Esophagus muscularis mucosa (tissue), 4 donors: ENCODE measurements around the gene NDUFAF8. TPM values are rescaled to one million over a fixed set of nuclear protein-coding genes. Genes with fewer than 3 reads are reported as not detected.

Experiments used
- DNase-seq: peaks from one replicate; pipeline ENCODE4 v3.0.0-alpha.2; 2017; ENCODE audit errors: extremely low spot score
- H3K27ac ChIP-seq, 4 donors: fragments of 200-600 bp; sonication (generic); replicated peaks in 1 of 4; 1 replicate in 3 of 4; 2 replicates in 1 of 4; pipeline ENCODE4 v1.5.1; 2016 to 2019; ENCODE audit warnings: mild to moderate bottlenecking in 1 of 4
- H3K27me3 ChIP-seq, 4 donors: fragments of 200-600 bp; sonication (generic); one replicate each; pipeline versions ENCODE4 v1.5.1 to v1.6.0; 2016 to 2019
- H3K36me3 ChIP-seq, 4 donors: fragments of 200-600 bp; sonication (generic); one replicate each; pipeline ENCODE4 v1.5.1; 2016 to 2019
- H3K4me1 ChIP-seq, 4 donors: fragments of 200-600 bp; sonication (generic); one replicate each; pipeline ENCODE4 v1.5.1; 2016 to 2019
- H3K4me3 ChIP-seq, 4 donors: fragments of 200-600 bp; sonication (generic); 1 replicate in 2 of 4; 2 replicates in 2 of 4; pipeline ENCODE4 v1.5.1; 2016 to 2019; ENCODE audit warnings: mild to moderate bottlenecking in 4 of 4, moderate library complexity in 1 of 4
- H3K9me3 ChIP-seq, 4 donors: fragments of 200-600 bp; sonication (generic); 1 replicate in 3 of 4; 2 replicates in 1 of 4; pipeline ENCODE4 v1.5.1; 2016 to 2019
- CTCF ChIP-seq, 3 experiments: fragments of 200-600 bp in 2 of 3; fragments of 450-650 bp in 1 of 3; sonication (generic) in 2 of 3; IDR thresholded peaks; one replicate each; pipeline ENCODE4 v1.5.1; 2017 to 2019; ENCODE audit warnings: antibody characterized with exemption in 3 of 3, mild to moderate bottlenecking in 2 of 3, moderate library complexity in 1 of 3
- EP300 ChIP-seq: sonication (generic); formaldehyde crosslinking; IDR thresholded peaks from one replicate; pipeline ENCODE4 v1.6.1; 2017; ENCODE audit warnings: antibody characterized with exemption
- POLR2A ChIP-seq: fragments of 450-650 bp; IDR thresholded peaks from one replicate; pipeline ENCODE4 v1.6.1; 2017; ENCODE audit warnings: antibody characterized with exemption, moderate library complexity, mild to moderate bottlenecking, low read depth
- POLR2AphosphoS5 ChIP-seq, 2 donors: sonication (generic); formaldehyde crosslinking; IDR thresholded peaks; one replicate each; pipeline ENCODE4 v1.6.1; 2017; ENCODE audit warnings: antibody characterized with exemption in 2 of 2
- WGBS: methylation state at CpG from one replicate; pipeline ENCODE4 v1.1.5; 2018; 5-methylcytosine and 5-hydroxymethylcytosine counted together
- intact Hi-C: fragments of 100-400 bp; cut with DNase I; formaldehyde crosslinking; loops from one replicate; pipeline ENCODE4 v1.15.1; 2023
- total RNA-seq, 4 donors: library from RNA; depleted of rRNA; stranded (reverse); fragments of >200 nt; gene quantifications; one replicate each; pipeline versions ENCODE4 v1.1.0 to v1.2.1, GENCODE V29; 2016

Gene NDUFAF8
- total RNA-seq, 4 donors from 2014 or later = 34.6 to 54.8 (median 40.4) TPM

- DNase-seq = no peak
- Histone ChIP-seq H3K4me3 (no peak overlapping the region), H3K36me3 (peaks cover 0 to 51% (median 34%) of the 10 kb centered on the region in 4 donors), H3K4me1 (peaks cover 0 to 15% (median 10%) of the 10 kb centered on the region in 4 donors), H3K27ac (no peak overlapping the region), H3K27me3 (no peaks in the 10 kb centered on the region), H3K9me3 (no peaks in the 10 kb centered on the region)
- no peak for TF ChIP-seq POLR2AphosphoS5 (IDR thresholded peaks at IDR 0.05)
- no peak for TF ChIP-seq EP300
- intact Hi-C loops = no loop called here
- WGBS = 92% methylated on average over 12 of the region's 37 CpGs
Observed at GRCh38 chr17:81245665-81246342, 6.7 kb downstream of the NDUFAF8 start.

GRCh38 chr17:81246343-81246670 is 7.2 kb downstream of the NDUFAF8 start:
- no peak for DNase-seq
- peaks cover 0 to 52% (median 36%) of the 10 kb centered on the region in 4 donors for H3K36me3 ChIP-seq
- intact Hi-C loops = no loop called here
- H3K27ac ChIP-seq = no peak overlapping the region
- no CpG with 5 or more reads among the region's 10 CpGs for WGBS
- peaks cover 0 to 11% (median 7%) of the 10 kb centered on the region in 4 donors for H3K4me1 ChIP-seq
- H3K27me3 ChIP-seq = no peaks in the 10 kb centered on the region
- no peaks in the 10 kb centered on the region for H3K9me3 ChIP-seq
- no peak for TF ChIP-seq CTCF (IDR thresholded peaks at IDR 0.05)
- TF ChIP-seq POLR2A = no peak
- no peak for TF ChIP-seq POLR2AphosphoS5 (IDR thresholded peaks at IDR 0.05)
- no peak for TF ChIP-seq EP300
- H3K4me3 ChIP-seq = no peak overlapping the region

- TF ChIP-seq POLR2A (no peak), POLR2AphosphoS5 (IDR thresholded peaks at IDR 0.05) (no peak), CTCF (IDR thresholded peaks at IDR 0.05) (no peak), EP300 (no peak)
- DNase-seq = no peak
- 95% methylated on average over 17 of the region's 28 CpGs for WGBS
- Histone ChIP-seq H3K4me3 (no peak overlapping the region), H3K27ac (no peak overlapping the region), H3K4me1 (peaks cover 0 to 11% (median 4%) of the 10 kb centered on the region in 4 donors), H3K27me3 (no peaks in the 10 kb centered on the region), H3K36me3 (peaks cover 3 to 52% (median 35%) of the 10 kb centered on the region in 4 donors), H3K9me3 (no peaks in the 10 kb centered on the region)
- intact Hi-C loops = no loop called here
Observed at GRCh38 chr17:81246679-81247338, 7.7 kb downstream of the NDUFAF8 start.

- Histone ChIP-seq H3K4me3 (no peak overlapping the region), H3K27ac (no peak overlapping the region), H3K4me1 (peaks cover 0 to 10% (median 3%) of the 10 kb centered on the region in 4 donors), H3K36me3 (peaks cover 9 to 53% (median 39%) of the 10 kb centered on the region in 4 donors), H3K9me3 (no peaks in the 10 kb centered on the region), H3K27me3 (no peaks in the 10 kb centered on the region)
- WGBS = 89% methylated on average over 15 of the region's 15 CpGs
- TF ChIP-seq EP300 (no peak), POLR2AphosphoS5 (IDR thresholded peaks at IDR 0.05) (no peak), CTCF (IDR thresholded peaks at IDR 0.05) (no peak), POLR2A (no peak)
- DNase-seq = no peak
- intact Hi-C loops = no loop called here
Observed at GRCh38 chr17:81247339-81247990, 8.3 kb downstream of the NDUFAF8 start.

- no peak overlapping the region for H3K4me3 ChIP-seq
- no peak for TF ChIP-seq POLR2A
- no peak for TF ChIP-seq POLR2AphosphoS5 (IDR thresholded peaks at IDR 0.05)
- no peak for TF ChIP-seq EP300
- TF ChIP-seq CTCF (IDR thresholded peaks at IDR 0.05) = no peak
- H3K4me1 ChIP-seq = peaks cover 0 to 16% (median 9%) of the 10 kb centered on the region in 4 donors
- no peaks in the 10 kb centered on the region for H3K9me3 ChIP-seq
- intact Hi-C loops = no loop called here
- H3K27ac ChIP-seq = no peak overlapping the region
- WGBS = 74% methylated on average over 10 of the region's 16 CpGs
- H3K27me3 ChIP-seq = no peaks in the 10 kb centered on the region
- peaks cover 10 to 55% (median 44%) of the 10 kb centered on the region in 4 donors for H3K36me3 ChIP-seq
- DNase-seq = no peak
Observed at GRCh38 chr17:81248649-81249048, 9.5 kb downstream of the NDUFAF8 start.
